Spleen (tissue), 7 donors: ENCODE data around the gene CATSPER3.

Experiments
- CTCF ChIP-seq, 11 experiments: fragments of 200-600 bp in 7 of 11; fragments of 450-650 bp in 4 of 11; sonication (generic) in 4 of 11; IDR thresholded peaks in 8 of 11; conservative IDR thresholded peaks in 3 of 11; 1 replicate in 7 of 11; 2 replicates in 4 of 11; pipeline versions ENCODE4 v1.4.0 to v1.8.0; 2016 to 2021; ENCODE audit warnings: antibody characterized with exemption in 11 of 11, inconsistent platforms in 4 of 11, mild to moderate bottlenecking in 1 of 11
- POLR2A ChIP-seq, 3 donors: fragments of 450-650 bp; IDR thresholded peaks; one replicate each; pipeline ENCODE4 v1.5.1; 2017; ENCODE audit warnings: antibody characterized with exemption in 3 of 3, mild to moderate bottlenecking in 1 of 3
- donor health status: DM: no; HTN: no; CAD: no; lungs with moderate emphysema.
- donor health status: DM: no; HTN: no; CAD: no.
- donor health status: DM: no; HTN: no; CAD: no.

- TF ChIP-seq POLR2A (IDR thresholded peaks at IDR 0.05) (no peak), CTCF (IDR thresholded peaks at IDR 0.05 in 8 of 11, conservative IDR thresholded peaks at IDR 0.05 in 3 of 11) (no peak)
These were observed 3.1 kb upstream of the CATSPER3 start for GRCh38 chr5:134964359-134965270.
